ENCODE results near the gene TAC3.

Gene TAC3

DNA sequence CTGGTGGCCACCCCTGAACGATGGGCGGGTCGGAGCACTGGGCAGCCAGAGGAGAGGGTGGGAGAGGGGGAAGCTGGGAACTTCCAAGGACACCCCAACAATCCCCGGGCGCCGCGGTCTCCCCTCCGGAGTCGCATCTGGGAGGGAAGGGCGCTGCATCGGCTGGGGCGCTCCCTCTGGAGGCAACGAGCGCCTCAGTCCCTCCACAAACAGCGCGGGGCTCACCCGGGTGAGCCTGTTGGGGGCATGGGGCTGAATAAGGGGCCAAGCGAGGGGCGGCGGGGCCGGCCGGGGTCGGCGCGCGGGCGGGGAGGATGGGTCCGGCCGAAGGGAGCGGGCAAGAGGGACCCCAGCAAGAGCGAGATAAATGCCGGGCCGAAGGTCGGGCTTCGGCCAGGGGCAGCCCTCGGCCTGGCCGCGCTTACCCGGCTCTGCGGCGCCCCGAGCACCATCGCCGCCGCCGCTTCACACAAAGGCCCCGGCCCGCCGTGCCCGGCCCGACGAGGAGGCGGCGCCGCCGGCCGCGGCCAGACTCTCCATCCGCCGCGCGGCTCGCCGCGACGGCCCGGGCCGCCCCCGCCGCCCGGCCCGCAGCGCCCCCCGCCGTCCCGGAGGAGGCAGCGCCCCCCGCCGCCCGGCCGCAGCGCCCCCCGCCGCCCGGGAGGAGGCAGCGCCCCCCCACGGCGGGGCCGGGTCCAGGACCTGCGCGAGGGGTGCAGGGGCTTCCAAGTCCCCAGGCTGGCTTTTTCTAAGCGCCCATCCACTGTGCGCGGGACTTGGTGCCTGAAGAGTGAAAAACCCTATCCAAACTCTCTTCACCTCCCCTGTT is 10.1 kb downstream of the TAC3 start, which contains the start of gene ZBTB39:
Gene ZBTB39 (minus strand): TSS at position 567 of the 829 bp plus-strand sequence. CDS start 1,629 bp downstream, outside the sequence.
- peak in 1 of 2 donors; percentile 59 for DNase-seq (ENCODE audit: low read depth in 2 of 2)

DNA sequence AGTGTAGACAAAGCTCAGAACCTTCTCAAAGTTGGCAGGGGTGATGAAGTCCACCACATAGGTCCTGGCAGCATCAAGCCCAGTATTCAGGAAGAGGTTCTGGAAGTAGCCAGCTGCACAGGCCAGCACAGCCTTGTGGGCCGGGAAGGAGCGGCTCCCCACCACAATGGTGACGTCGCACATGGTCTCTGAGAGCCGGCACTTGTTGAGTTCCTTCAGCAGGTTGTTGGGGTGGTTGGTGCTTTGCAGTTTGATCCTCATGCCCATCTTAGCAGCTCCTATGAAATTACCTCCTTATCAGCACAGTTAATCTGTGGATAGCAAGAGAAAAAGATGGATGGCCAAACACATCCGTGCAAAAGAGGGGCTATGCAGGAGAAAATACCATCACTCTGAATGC is 11.7 kb downstream of the TAC3 start:
- DNase-seq (ENCODE audit: low read depth in 2 of 2): no peak

DNA sequence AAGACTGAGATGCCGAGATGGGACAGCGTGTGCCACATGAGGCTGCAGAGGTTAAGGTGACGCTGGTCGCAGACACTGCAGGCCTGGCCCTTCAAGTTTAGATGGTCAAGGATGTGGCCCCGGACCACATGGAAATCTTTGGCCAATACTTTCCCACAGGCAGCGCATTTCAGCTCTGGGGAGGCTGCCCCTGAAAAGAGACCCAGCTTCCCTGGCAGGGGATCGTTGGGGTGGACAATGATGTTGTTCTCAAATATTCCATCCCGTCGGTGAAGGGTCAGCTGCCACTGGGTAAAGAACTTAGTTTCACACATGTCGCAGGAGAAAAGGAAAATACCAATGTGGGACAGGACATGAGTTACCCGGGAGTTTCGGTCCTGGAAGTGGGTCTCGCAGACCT is 12.9 kb downstream of the TAC3 start:
- DNase-seq (ENCODE audit: low read depth in 2 of 2): no peak

DNA sequence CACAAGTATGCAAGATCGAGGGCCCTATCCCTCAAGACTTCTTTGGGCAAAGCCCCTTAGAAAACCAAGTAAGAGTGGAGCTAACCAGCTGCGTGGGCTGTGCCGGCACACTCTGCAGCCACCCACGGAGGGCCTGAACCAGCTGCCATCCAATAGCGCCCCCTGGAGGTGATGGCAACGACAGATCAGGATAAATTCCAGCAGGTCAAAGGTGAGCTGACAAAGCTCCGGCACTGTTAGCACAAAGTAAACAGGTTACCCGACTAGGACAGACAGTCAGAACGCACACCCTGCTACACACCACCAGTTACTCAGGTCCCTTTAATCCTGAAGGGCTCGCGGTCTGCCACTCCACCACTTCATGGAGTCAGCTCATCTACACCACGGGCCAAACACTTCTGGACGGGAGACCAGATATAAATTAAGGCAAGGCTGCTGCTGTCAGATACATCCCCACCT is 14.9 kb downstream of the TAC3 start:
- peak; percentile 59 to 61 for DNase-seq (ENCODE audit: low read depth in 2 of 2)

DNA sequence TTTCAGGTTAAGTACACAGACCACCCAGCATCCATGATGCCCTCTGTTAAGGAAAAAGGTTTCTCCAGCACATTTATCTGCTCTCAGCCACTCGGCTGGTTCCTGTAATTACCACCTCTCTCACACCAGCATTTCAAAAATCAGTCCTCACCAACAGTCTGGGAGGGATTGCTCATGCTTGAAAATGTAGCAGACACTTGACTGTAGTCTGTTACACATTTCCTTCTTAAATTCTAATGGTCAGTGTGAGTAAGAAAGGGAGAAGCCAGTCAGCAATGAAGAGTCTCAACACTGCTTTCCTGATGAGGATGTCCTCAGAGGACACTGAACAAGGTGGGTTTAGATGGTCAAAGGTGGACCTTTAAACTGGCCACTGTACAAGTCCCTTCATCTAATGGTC is 15.9 kb downstream of the TAC3 start:
- DNase-seq (ENCODE audit: low read depth in 2 of 2): no peak

DNA sequence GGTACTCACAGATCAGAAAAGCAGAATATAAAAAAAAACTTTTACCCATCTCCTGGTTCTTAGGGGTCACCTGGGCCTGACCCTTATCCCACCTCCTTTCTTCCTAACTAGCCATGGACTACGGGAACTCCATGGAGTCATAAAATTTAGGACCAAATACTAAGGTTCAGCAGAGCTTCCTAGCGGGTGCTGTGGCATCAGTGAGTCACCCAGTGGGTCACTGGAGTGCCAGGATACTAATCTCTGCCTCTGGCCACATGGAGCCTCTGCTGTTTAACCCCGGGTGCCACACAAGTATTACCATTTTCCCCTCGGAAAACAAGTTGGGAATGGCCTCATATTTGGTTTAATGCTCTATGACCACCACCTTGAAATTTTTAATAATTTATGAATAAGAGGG is 16.9 kb downstream of the TAC3 start:
- no peak for DNase-seq (ENCODE audit: low read depth in 2 of 2)

DNA sequence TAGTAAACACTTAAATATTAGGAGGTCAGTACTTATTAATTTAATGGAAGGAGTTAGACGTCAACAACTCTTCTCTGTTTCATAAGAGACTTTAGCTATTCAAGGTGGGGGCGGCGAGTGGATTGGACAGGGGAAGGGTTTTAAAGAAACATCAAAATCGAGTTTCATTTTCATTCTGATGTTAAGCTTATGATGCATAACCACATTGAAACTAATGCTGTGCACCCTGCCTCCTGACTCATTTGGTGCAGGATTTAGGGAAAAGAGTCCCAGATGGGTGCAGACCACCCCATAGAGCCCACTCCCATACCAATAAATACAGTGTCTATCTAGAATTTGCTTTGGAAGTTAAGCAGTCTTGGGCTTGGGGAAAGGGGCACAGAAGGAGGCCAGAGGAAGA is 17.3 kb downstream of the TAC3 start:
- DNase-seq (ENCODE audit: low read depth in 2 of 2): no peak

DNA sequence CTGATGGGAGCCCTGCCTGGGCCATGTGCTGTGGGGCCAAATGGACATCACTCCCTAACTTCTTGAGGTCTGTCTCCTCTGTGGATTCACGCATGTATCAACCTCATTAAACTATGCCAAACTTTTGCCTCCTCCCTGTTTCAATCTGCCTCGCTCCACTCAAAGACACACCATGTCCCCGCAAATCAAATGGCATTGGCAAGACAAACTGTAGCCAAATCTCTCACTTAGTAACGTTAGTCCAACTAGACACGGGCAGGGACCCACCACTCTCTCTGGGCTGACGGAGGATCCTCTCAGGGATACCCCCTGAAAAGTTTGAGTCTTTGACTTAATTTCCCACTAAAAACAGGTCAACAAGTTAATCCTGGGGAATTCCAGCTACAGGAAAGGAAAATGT is 18.0 kb downstream of the TAC3 start:
- no peak for DNase-seq (ENCODE audit: low read depth in 2 of 2)

DNA sequence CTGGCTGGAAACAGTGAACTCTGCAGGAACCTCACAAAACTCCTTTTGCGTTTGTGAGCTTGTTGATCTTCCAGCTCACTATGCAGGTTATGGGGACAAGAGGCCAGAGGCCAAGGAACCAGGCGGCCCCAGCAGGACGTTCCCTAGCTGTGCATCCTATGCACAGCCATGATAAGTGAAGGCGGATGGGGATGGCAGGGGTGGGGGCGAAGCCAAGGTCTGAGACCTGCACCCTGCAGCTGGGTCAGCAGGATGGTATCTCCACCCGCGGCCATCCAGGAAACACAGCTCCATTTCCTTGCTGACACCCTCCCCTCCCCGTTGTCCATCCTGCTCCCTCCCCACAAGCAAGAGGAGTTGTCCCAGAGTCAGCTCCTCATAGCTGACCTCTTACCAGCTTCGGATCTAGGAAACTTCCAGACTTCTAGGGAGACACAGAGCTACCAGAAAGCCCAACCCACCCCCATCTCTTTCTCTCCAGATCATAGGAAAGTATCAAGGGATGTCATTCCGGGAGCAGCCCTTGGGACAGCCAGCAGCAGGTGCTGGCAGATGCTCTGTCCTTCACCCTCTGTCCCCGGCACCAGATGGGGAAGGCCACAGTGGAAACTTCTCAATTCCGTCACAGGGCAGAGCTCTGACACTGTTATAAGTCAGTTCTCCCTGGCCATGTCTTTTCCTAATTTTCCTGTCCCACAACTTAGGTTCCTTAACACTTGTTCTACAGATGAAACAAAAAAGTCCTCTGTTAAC is 19.4 kb downstream of the TAC3 start:
- DNase-seq (ENCODE audit: low read depth in 2 of 2): no peak

DNA sequence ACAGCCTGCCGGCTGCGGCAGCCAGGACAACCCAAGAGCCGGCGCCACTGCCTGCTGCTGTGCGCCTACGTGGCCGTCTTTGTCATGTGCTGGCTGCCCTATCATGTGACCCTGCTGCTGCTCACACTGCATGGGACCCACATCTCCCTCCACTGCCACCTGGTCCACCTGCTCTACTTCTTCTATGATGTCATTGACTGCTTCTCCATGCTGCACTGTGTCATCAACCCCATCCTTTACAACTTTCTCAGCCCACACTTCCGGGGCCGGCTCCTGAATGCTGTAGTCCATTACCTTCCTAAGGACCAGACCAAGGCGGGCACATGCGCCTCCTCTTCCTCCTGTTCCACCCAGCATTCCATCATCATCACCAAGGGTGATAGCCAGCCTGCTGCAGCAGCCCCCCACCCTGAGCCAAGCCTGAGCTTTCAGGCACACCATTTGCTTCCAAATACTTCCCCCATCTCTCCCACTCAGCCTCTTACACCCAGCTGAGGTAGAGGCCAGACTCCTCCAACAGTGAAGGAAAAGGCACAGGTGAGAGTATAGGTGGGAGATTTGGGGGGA is 20.3 kb downstream of the TAC3 start:
- DNase-seq (ENCODE audit: low read depth in 2 of 2): no peak

DNA sequence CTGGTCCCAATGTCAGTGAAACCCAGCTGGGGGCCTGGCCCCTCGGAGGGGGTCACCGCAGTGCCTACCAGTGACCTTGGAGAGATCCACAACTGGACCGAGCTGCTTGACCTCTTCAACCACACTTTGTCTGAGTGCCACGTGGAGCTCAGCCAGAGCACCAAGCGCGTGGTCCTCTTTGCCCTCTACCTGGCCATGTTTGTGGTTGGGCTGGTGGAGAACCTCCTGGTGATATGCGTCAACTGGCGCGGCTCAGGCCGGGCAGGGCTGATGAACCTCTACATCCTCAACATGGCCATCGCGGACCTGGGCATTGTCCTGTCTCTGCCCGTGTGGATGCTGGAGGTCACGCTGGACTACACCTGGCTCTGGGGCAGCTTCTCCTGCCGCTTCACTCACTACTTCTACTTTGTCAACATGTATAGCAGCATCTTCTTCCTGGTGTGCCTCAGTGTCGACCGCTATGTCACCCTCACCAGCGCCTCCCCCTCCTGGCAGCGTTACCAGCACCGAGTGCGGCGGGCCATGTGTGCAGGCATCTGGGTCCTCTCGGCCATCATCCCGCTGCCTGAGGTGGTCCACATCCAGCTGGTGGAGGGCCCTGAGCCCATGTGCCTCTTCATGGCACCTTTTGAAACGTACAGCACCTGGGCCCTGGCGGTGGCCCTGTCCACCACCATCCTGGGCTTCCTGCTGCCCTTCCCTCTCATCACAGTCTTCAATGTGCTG is 21.0 kb downstream of the TAC3 start:
- DNase-seq (ENCODE audit: low read depth in 2 of 2): no peak

DNA sequence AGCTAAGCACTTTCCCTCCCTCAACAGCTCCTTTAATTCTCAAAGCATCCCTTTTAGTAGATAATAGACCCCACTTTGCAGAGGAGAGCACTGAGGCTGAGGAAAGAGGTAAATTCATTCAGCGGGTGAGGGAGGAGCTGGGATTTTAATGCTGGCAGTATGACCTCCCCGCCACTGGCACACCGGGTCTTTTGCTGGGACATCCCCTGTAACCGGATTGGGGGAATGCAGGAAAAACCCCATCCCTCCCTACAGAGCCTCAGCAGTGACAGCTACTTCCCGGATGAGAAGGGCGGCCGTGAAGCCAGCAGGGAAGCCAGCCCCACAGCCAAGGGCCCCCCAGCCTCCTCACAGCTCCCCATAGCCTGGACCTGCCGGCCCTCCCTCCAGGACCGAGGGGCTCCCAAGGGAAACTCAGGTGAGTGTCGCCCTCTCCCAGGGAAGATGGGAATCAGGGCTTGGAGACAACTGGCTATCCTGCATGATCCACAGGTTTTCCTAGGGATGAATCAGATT is 22.0 kb downstream of the TAC3 start:
- no peak for DNase-seq (ENCODE audit: low read depth in 2 of 2)

DNA sequence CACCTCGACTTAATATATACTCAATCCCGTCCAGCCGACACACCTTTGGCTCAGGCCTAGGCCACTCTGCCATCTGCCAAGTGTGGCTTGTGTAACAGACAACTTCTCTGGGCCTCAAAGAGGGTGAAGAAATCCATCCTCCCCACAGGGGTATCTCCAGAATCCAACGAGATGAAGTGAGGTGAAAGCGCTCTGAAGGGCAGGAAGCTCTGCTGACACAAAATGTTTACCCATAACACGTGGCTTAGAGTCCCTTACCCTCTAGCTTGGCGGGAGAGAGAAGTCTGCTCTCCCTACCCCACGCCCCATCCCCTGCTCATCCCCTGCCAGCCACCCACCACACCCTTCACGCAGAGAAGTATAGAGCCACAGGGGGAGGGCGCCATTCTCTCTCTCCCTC is 23.0 kb downstream of the TAC3 start:
- DNase-seq (ENCODE audit: low read depth in 2 of 2): no peak

DNA sequence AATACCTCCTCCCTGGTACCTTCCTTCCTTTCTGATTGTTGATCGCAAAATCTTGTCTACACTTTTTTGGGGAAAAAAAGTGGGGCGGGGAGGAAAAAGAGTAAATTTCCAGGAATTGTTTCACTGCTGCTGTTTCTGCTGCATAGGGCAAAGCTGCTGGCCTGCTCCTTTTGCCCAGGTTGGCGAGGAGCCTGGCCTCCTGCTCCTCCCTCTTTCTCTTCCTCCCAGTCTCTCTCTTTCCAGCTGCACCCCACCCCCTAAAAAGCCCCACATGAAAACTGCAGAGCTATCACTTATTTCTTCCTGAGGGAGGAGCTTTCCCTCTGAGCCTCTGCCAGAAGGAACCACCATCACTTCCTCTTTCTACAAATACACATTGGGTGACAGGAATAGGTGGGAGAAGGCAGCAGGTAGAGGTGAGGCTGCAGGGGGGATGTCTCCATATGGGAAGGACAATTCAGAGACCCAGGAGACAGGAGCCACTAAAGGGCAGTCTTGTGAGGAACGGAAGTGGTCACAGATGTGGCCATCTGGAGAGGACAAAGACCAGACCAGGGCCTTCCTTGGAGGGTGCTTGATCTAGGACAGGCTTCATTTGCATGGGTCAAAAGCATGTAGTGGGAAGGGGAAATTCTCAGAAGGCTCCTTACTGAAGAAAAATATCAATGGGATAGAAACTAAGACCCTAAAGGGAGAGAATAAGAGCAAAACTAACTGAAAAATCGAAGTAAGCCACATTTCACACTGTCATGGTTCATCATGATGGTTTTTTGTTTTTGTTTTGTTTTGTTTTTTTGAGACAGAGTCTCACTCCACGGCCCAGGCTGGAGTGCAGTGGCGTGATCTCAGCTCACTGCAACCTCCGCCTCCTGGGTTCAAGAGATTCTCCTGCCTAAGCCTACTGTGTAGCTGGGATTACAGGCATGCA is 24.7 kb downstream of the TAC3 start:
- no peak for DNase-seq (ENCODE audit: low read depth in 2 of 2)

DNA sequence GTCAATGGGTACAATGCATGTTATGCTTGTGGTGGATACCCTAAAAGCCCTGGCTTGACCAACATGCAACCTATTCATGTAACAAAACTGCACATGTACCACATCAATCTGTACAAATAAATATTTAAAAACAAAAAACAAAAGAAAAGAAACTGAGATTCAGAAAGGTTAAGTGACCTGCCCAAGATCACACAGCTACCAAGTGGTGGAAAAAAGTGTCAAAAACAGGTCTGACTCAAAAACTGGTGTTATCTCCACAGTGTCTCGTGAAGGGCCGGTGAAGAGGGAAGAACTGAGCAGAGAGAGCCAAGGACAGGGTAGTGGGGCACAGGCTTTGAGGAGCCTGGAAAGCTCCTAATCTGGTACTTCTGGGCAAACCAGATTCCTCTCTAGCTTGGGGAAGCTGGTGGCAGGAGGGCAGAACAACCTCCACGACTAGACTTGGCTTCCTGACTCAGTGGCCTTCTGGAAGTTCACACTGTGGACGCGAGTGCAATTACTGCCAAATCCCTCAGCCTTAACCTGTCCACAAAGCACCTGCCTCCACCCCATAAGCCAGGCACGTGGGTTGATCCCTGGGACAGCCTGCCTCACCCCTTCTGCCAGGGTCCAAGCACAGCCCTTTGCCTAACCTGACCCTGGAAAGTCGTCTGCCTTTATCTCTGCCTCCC is 25.5 kb downstream of the TAC3 start:
- no peak for DNase-seq (ENCODE audit: low read depth in 2 of 2)

DNA sequence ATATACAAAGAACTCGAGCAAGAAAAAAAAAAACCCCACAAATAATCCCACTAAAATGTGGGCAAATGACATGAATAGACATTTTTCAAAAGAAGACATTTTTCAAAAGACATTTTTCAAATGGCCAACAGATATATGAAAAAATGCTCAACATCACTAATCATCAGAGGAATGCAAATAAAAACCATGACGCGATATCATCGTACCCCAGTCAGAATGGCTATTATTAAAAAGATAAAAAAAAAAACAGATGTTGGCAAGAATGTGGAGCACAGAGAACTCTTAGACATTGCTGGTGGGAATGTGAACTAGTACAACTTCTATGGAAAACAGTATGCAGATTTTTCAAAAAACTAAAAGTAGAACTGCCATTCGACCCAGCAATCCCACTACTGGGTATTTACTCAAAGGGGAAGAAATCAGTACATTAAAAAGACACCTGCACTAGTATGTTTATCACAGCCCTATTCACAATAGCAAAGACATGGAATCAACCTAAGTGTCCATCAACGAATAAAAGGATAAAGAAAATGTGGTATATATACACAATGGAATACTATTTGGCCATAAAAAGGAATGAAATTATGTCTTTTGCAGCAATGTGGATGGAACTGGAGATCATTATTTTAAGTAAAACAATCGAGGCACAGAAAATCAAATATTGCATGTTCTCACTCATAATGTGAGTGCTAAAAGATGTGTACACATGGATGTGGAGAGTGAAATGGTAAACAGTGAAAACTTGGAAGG is 26.3 kb downstream of the TAC3 start:
- no peak for DNase-seq (ENCODE audit: low read depth in 2 of 2)

DNA sequence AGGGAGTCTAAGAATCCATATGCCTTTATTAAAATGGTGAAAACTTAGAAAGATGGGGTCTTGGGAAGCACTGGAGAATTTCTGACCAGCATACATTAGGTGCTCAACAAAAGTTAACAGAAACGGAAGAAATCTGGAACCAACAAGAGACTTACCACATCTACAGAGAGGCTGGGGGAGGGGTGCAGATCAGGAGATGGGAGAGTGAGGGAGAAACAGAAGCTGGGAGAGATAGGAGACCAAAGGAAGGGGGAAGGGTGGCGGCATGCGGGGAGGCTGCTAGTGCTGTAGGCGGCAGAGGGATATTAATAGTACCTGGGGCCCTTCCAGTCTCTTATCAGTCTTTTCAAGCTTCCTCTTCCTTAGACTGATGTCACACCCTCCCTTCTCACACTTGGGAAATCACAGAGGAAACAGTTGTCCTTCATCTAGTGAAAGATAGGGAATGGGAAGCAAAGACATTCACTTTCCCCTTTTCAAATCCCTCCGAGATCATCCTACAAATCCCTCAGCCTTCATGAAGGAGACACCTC is 28.1 kb downstream of the TAC3 start:
- no peak for DNase-seq (ENCODE audit: low read depth in 2 of 2)

DNA sequence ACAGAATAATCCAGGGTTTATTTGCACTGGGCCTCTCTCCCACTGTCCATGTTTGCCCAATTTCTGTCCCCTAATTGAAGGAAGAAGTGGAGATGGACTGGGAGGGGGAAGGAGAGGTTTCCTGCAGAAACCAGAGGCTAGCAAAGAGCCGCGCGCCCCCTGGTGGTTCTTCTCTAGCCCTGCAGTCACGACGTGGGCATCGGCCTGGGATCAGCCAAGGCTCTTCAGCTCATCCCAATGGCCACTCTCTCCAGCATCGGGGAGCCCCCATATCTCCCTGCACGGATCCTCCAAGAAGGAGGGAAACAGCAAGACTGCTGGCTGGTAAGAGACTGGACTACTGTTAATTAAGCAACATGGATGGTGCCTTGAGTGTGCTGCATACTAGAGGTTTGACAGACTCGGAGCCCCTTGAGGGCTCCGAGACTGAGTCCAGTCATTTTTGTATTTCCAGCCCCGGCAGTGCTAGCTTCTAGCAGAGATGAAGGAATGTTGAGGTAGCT is 28.7 kb downstream of the TAC3 start:
- peak; percentile 32 to 57 for DNase-seq (ENCODE audit: low read depth in 2 of 2)

DNA sequence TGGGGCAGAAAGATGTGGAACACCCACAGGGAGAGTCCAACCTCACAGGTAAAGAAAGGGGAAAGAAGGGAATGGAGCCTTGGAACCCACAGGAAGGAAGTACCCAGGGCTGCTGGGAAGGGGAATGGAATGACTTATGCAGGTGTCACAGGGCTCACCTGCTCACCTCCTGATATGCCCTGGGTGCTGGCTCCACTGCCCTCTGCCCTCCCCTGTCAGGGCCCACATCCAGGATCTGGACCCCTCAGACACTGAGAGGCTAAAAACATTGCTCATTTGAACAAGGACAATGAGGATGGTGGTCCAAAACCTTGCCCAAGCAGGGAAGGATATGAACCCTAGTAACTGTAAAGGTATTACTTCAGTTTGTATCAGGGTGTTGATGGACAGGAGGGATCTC is 29.3 kb downstream of the TAC3 start:
- DNase-seq (ENCODE audit: low read depth in 2 of 2): no peak
